ENCODE measurements around the gene ZNF76. TPM values are rescaled to one million over a fixed set of nuclear protein-coding genes. Genes with fewer than 3 reads are reported as not detected.

The ZNF76 gene
- total and polyA plus RNA-seq, 2 of the 8 experiments (the other 6 are each of a cell fraction or from before 2014, with no cell fraction given) = 17.9 to 23.9 TPM

GRCh38 chr6:35282472-35282871 is 22.9 kb downstream of the ZNF76 start (continued):
- no peak for TF ChIP-seq ASH2L (IDR thresholded peaks at IDR 0.05; ENCODE audit: low read length)
